Tibial nerve (tissue), 4 donors: ENCODE measurements around the gene ARHGEF4.

Experiments
- EP300 ChIP-seq, 2 donors: sonication (generic); formaldehyde crosslinking; IDR thresholded peaks; one replicate each; pipeline ENCODE4 v1.6.1; 2017; ENCODE audit warnings: antibody characterized with exemption in 2 of 2, mild to moderate bottlenecking in 1 of 2
- POLR2A ChIP-seq, 2 donors: fragments of 450-650 bp; IDR thresholded peaks; one replicate each; pipeline ENCODE4 v1.6.1; 2017; ENCODE audit warnings: antibody characterized with exemption in 2 of 2, mild to moderate bottlenecking in 2 of 2, moderate library complexity in 2 of 2
- TF ChIP-seq, protein P1 (sequence below), 5 experiments: fragments of 200-600 bp in 3 of 5; fragments of 450-650 bp in 2 of 5; sonication (generic) in 3 of 5; IDR thresholded peaks; one replicate each; pipeline ENCODE4 v1.5.1; 2016 to 2019; ENCODE audit warnings: antibody characterized with exemption in 5 of 5, mild to moderate bottlenecking in 3 of 5, moderate library complexity in 2 of 5

DNA sequence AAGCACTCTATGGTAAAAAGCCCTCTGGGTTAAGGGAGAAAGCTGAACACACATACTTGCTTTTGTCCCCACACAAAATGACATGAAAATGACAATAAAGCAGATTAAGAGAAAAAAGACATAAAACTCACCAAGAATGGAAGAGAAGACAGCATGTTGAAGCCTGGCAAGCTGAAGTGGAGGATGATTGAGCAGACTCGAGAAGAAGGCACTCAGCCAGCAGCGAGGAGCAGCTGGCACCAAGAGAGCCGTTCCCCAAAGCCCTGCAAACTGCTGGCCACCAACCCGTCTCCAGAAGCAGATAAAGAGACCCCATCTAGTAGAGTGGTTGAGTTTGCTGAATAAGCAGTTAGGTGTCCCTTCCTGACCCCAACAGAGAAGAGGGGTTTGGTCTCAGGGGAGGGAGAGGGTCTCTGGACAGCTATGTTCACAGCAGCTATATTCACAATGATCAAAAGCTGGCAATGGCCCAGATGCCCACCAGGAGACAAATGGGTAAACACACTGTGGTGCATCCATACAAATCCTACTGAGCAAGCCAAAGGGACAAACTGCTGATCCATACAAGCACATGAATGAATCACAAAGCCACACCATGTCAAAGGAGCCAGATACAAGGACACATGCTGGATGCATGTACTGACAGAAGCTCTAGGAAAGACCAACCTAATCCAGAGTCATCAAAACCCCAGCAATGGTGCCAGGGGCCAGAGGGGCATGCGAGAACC lies 219.7 kb downstream of the ARHGEF4 start:
- no peak for TF ChIP-seq EP300 (IDR thresholded peaks at IDR 0.05)
- TF ChIP-seq, protein P1, sequence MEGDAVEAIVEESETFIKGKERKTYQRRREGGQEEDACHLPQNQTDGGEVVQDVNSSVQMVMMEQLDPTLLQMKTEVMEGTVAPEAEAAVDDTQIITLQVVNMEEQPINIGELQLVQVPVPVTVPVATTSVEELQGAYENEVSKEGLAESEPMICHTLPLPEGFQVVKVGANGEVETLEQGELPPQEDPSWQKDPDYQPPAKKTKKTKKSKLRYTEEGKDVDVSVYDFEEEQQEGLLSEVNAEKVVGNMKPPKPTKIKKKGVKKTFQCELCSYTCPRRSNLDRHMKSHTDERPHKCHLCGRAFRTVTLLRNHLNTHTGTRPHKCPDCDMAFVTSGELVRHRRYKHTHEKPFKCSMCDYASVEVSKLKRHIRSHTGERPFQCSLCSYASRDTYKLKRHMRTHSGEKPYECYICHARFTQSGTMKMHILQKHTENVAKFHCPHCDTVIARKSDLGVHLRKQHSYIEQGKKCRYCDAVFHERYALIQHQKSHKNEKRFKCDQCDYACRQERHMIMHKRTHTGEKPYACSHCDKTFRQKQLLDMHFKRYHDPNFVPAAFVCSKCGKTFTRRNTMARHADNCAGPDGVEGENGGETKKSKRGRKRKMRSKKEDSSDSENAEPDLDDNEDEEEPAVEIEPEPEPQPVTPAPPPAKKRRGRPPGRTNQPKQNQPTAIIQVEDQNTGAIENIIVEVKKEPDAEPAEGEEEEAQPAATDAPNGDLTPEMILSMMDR (IDR thresholded peaks at IDR 0.05): no peak
- TF ChIP-seq POLR2A (IDR thresholded peaks at IDR 0.05): no peak
